ENCODE results near the gene GP1BB. TPM values are rescaled to one million over a fixed set of nuclear protein-coding genes. Genes with fewer than 3 reads are reported as not detected.
"Not testable (repeated sequence)": the region's sequence is repeated elsewhere in the genome, so short reads cannot be mapped to it uniquely, and the experiment has no call there.

GP1BB gene
- total RNA-seq, 2 experiments from 2014 or later: not detected

- Mint-ChIP-seq H3K27ac (no peak overlapping the region), H3K9me3 (no peaks in the 10 kb centered on the region), H3K4me3 (no peak overlapping the region), H3K27me3 (peaks cover 4% of the 10 kb centered on the region), H3K4me1 (ENCODE audit: low read depth) (no peaks in the 10 kb centered on the region), H3K36me3 (ENCODE audit: low read depth) (no peaks in the 10 kb centered on the region)
- CTCF ChIA-PET: no interaction called here
- TF ChIP-seq, protein P1, sequence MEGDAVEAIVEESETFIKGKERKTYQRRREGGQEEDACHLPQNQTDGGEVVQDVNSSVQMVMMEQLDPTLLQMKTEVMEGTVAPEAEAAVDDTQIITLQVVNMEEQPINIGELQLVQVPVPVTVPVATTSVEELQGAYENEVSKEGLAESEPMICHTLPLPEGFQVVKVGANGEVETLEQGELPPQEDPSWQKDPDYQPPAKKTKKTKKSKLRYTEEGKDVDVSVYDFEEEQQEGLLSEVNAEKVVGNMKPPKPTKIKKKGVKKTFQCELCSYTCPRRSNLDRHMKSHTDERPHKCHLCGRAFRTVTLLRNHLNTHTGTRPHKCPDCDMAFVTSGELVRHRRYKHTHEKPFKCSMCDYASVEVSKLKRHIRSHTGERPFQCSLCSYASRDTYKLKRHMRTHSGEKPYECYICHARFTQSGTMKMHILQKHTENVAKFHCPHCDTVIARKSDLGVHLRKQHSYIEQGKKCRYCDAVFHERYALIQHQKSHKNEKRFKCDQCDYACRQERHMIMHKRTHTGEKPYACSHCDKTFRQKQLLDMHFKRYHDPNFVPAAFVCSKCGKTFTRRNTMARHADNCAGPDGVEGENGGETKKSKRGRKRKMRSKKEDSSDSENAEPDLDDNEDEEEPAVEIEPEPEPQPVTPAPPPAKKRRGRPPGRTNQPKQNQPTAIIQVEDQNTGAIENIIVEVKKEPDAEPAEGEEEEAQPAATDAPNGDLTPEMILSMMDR (IDR thresholded peaks at IDR 0.05): no peak
- ATAC-seq (no peak), DNase-seq (no peak)
- POLR2A ChIA-PET: no interaction called here
- intact Hi-C loops (cut with micrococcal nuclease): no loop called here
These were observed 28.6 kb upstream of the GP1BB start for GRCh38 chr22:19694696-19695095.

DNA sequence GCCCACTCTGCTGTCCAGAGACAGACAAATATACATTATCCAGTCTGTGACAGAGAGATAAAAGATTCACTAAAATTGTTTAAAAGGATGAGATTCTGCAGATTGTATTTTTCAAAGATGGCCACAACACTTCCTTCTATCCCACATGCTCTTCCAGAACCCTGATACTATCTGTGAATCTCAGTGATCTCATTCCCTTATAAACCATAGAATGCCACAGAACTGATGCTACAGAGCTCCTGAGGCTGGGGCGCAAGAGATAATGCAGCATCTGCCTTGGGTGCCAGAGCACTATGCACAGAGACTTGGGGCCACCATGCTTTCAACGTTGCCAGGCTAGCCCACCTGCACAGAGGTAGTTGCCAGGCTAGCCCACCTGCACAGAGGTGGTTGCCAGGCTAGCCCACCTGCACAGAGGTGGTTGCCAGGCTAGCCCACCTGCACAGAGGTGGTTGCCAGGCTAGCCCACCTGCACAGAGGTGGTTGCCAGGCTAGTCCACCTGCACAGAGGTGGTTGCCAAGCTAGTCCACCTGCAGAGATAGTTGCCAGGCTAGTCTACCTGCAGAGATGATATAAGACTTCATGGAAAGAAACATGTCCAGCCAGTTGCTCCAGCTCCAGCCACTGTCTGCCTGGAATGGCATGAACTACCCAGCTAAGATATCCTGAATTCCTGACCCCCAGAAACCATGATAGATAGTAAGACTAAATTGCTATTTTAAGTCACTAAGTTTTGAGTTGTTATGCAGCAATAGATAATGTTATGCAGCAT is 26.6 kb upstream of the GP1BB start:
- no peaks in the 10 kb centered on the region for H3K36me3 Mint-ChIP-seq (ENCODE audit: low read depth)
- CTCF ChIA-PET: interaction anchor here (0.9 kb wide), 1 partner anchor 12 kb away, joined by 3 read pairs; no protein-coding TSS in a partner anchor
- no peaks in the 10 kb centered on the region for H3K4me1 Mint-ChIP-seq (ENCODE audit: low read depth)
- no peak overlapping the region for H3K4me3 Mint-ChIP-seq
- intact Hi-C loops (cut with micrococcal nuclease): no loop called here
- no peaks in the 10 kb centered on the region for H3K9me3 Mint-ChIP-seq
- TF ChIP-seq, protein P1 (IDR thresholded peaks at IDR 0.05): no peak
- DNase-seq (no peak), ATAC-seq (no peak)
- peaks cover 1% of the 10 kb centered on the region for H3K27me3 Mint-ChIP-seq
- no peak overlapping the region for H3K27ac Mint-ChIP-seq
- POLR2A ChIA-PET: no interaction called here

DNA sequence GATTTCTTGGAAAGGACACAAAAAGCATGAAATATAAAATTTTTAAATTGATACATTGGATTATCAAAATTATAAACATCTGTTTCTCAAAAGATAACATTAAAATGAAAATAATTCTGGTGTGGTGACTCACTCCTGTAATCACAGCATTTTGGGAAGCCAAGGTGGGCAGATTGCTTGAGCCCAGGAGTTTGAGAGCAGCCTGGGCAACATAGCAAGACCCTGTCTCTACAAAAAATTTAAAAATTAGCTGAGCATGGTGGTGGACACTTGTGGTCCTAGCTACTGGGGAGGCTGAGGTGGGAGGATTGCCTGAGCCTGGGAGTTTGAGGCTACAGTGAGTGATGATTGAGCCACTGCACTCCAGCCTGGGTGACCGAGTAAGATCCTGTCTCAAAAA is 25.5 kb upstream of the GP1BB start:
- DNase-seq; intact Hi-C loops (cut with micrococcal nuclease); H3K27ac Mint-ChIP-seq; H3K27me3 Mint-ChIP-seq; POLR2A ChIA-PET; ATAC-seq; H3K4me3 Mint-ChIP-seq; H3K4me1 Mint-ChIP-seq (ENCODE audit: low read depth); H3K36me3 Mint-ChIP-seq (ENCODE audit: low read depth); H3K9me3 Mint-ChIP-seq: not testable (repeated sequence)
- CTCF ChIA-PET: interaction anchor here (1.2 kb wide), 1 partner anchor 33 kb away, joined by 4 read pairs; no protein-coding TSS in a partner anchor

GRCh38 chr22:19700790-19701419 is 22.4 kb upstream of the GP1BB start:
- Mint-ChIP-seq H3K9me3 (no peaks in the 10 kb centered on the region), H3K36me3 (ENCODE audit: low read depth) (no peaks in the 10 kb centered on the region), H3K4me3 (no peak overlapping the region), H3K27ac (no peak overlapping the region), H3K4me1 (ENCODE audit: low read depth) (no peaks in the 10 kb centered on the region), H3K27me3 (peaks cover 1% of the 10 kb centered on the region)
- ChIA-PET POLR2A (no interaction called here), CTCF (interaction anchor here (1.2 kb wide), 1 partner anchor 29 kb away, joined by 4 read pairs; no protein-coding TSS in a partner anchor)
- TF ChIP-seq, protein P1 (IDR thresholded peaks at IDR 0.05): no peak
- ATAC-seq (no peak), DNase-seq (no peak)
- intact Hi-C loops (cut with micrococcal nuclease): no loop called here

DNA sequence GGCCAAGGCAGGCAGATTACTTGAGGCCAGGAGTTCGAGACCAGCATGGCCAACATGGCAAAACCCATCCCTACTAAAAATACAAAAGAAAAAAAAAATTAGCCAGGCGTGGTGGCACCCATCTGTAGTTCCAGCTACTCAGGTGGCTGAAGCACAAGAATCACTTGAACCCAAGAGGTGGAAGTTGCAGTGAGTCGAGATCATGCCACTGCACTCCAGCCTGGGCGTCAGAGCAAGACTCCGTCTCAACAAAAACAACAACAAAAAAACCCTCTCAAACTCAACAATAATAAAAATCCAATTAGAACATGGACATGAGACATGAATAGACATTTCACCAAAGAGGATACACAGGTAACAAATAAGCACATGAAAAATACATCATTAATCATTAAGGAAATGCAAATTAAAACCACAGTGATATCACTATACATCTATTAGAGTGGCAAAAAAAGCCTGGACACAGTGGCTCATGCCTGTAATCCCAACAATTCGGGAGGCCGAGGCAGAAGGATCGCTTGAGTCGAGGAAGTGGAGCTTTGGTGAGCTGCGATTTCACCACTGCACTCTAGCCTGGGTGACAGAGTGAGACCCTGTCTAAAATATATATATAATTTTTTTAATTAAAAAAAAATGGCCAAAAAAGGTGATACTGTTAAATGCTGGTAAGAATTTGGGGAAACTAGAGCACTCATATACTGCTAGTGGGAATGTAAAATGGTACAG is 21.8 kb upstream of the GP1BB start:
- DNase-seq (no peak), ATAC-seq (no peak)
- TF ChIP-seq, protein P1 (IDR thresholded peaks at IDR 0.05): no peak
- Mint-ChIP-seq H3K4me1 (ENCODE audit: low read depth) (no peaks in the 10 kb centered on the region), H3K27me3 (peaks cover 1% of the 10 kb centered on the region), H3K27ac (no peak overlapping the region), H3K4me3 (no peak overlapping the region), H3K9me3 (no peaks in the 10 kb centered on the region), H3K36me3 (ENCODE audit: low read depth) (no peaks in the 10 kb centered on the region)
- CTCF ChIA-PET: interaction anchor here (1.2 to 1.3 kb wide), 2 partner anchors 15 to 29 kb away, joined by 4 read pairs; no protein-coding TSS in a partner anchor
- POLR2A ChIA-PET: no interaction called here
- intact Hi-C loops (cut with micrococcal nuclease): no loop called here
